VCaP (cell line): ENCODE results near the gene AGBL1.

Experiments used
- H3K27ac ChIP-seq: fragments of 450-650 bp; 2 replicates; pipeline ENCODE4 v1.5.1; 2017
- TF ChIP-seq, protein P1 (sequence below): fragments of 450-650 bp; conservative IDR thresholded peaks from 2 replicates; pipeline ENCODE4 v1.5.1; 2017; ENCODE audit warnings: mild to moderate bottlenecking, moderate library complexity

AGBL1 gene

DNA sequence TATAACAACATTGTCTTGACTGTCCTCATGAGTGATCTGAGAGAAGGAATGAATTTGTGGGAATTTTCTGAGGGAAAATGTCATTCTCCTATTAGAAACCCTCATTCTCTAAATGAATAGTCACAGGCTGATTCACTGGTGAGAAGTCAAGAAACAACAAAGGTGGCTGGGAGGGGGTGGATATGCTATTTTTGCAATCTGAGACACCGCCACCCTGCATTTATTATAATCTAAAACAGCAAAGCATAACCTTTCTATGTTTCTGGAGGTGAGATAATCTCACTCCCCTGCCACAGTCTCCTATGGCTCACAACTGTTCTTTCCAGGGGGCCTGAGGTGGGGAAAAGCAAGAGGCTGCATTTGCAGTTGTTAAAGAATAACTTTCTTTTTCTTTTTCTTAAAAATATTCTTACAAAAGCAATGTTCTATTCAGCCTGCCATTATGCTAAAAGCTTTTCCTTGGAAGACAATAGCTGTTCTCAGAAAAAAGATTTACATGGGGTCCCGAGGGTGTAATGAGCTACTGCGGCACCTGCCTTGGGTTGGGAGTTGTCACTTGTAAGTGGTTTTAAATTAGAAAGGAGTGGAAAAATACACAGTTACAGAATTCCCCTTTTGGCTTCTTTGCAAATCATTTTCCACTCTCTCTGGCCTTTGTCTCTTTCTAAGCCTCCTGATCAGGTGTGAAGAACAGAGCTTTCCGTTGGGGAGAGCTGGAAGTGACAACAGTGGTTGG, 220.9 kb downstream of the AGBL1 start:
- H3K27ac ChIP-seq = no peak overlapping the region
- TF ChIP-seq, protein P1, sequence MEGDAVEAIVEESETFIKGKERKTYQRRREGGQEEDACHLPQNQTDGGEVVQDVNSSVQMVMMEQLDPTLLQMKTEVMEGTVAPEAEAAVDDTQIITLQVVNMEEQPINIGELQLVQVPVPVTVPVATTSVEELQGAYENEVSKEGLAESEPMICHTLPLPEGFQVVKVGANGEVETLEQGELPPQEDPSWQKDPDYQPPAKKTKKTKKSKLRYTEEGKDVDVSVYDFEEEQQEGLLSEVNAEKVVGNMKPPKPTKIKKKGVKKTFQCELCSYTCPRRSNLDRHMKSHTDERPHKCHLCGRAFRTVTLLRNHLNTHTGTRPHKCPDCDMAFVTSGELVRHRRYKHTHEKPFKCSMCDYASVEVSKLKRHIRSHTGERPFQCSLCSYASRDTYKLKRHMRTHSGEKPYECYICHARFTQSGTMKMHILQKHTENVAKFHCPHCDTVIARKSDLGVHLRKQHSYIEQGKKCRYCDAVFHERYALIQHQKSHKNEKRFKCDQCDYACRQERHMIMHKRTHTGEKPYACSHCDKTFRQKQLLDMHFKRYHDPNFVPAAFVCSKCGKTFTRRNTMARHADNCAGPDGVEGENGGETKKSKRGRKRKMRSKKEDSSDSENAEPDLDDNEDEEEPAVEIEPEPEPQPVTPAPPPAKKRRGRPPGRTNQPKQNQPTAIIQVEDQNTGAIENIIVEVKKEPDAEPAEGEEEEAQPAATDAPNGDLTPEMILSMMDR = no peak

DNA sequence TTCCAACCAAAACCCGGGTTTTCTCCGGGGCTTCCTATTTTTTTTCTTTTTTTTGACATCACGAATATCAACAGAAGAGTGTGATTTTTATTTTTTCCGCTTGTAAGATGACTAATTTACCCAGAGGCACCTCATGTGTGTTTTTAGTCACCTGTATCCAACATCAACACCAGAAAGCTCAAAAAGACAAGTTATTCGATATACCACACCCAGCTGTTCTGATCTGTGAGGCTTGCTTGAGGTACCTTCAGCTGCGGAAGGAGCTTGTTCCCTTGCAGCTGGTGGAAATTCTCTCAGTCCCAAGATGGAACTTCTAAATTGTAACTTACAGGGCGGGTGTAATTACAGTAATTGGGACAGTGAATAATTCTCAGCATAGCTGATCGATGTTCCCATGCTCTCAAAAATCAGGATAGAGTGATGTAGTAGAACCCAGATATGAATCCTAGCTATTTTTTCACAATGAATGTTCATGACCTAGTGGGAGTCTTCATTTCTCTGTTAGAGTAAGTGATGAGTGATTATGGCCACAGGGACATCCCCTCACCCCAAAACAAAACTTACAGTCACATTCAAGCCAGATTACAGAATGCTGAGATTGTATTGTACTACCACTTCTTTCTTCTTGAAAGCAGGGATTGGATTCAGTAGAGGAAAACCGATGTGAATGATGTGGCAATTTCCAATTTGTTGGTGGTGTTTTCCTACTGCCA, 232.1 kb downstream of the AGBL1 start:
- TF ChIP-seq, protein P1 = no peak
- no peak overlapping the region for H3K27ac ChIP-seq

DNA sequence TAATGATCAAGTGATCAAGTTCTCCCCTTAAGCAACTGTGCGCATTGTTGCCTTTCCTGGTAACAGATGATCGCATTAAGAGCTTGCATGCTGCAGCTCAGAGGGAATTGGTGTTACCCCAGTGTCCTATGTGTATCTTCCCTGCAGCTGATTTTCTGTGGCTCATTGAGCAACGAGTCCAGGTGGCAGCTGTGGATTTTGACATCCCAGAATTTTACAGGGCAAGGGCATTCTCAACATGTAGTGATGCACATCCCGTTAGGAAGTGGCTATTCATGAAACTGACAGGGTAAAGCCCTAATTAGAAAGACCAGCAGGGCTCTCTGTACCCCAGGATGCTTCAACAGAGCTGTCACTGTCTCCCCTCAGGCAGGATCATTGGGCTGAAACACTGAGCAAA, 232.8 kb downstream of the AGBL1 start:
- TF ChIP-seq, protein P1 = no peak
- H3K27ac ChIP-seq = no peak overlapping the region

DNA sequence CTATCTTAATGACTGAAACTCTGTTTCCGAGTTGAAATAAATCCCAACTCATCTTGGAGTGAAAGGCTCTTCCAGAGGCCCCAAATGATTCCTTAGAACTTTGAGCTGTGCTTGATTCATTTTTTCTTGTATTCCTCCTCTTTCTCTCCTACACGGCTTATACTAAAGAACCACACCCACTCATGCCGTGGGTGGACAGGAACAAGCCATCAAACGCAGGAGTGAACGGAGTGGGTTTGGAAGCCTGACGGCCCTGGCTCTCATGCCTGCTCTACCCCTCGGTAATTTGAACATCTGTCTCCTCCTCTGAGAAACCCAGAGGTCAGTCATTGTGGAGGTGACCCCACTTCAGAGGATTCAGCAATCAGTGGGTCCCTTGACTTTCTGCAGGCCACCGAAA, 236.5 kb downstream of the AGBL1 start:
- no peak overlapping the region for H3K27ac ChIP-seq
- TF ChIP-seq, protein P1 = no peak

DNA sequence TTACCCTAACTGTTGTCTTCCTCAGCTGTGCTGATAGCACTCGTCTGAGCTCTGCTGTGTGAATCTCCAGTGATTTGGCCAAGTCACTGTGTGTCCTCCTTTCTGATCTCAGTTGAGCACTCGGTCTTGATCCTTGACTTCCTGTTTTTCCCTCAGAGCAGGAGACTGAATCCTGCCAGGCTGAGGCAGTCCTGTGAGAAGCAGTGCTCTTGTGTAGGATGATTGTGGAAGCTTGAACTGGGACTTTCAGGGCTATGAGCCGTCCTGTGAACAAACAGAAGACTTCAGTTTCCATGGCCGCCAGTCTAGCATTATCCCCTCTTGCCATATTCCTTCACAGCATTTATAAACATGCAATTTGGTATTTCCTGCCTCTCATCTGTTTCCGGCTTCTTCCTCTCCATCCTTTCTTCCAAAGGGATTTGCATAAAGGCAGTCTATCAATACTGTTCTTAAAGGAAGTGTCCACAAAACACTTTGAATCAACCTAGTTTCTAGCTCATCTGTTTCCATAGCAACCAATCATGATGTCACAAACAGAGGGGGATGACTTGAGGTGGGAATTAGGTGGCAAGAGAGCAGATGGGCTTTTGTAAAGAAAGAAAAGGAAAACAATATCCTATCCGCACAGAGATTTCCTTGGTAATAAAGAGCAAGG, 237.2 kb downstream of the AGBL1 start:
- TF ChIP-seq, protein P1 = no peak
- H3K27ac ChIP-seq = no peak overlapping the region

DNA sequence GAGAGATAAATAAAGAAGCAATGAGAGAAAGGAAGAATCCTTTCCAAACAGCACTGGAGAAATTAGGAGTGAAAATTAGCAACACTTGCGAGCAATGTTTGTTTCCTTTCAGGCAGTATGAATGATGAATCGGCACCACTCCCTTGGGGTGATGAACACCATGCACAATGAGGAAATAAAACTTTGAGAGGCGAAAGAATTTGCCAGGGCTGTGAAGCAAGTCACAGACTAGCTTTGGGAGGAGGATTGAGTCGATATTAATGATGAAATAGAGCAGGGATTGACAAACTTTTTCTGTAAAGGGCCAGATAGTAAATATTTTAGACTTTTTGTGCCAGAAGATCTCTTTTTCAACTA, 237.7 kb downstream of the AGBL1 start:
- TF ChIP-seq, protein P1 = no peak
- no peak overlapping the region for H3K27ac ChIP-seq

DNA sequence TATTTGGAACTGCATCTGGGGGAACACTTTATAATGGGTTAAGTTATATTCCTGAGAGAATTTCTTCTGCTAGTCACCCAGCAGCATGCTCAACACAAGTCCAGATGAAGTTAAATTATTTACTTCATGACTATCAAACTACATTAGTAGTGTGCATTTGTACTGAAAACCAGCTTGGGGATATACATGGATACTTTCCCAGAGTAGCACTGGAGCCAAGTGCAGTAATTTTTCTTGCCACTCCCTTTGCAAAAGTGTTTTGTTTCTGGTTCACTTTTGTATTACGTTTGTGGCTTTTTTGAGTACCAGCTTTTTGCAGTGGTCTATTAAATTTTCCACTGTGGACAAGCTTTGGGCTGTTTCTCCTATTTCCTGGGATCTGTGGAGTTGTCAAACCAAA, 243.0 kb downstream of the AGBL1 start:
- TF ChIP-seq, protein P1 = no peak
- no peak overlapping the region for H3K27ac ChIP-seq
